Large intestine (tissue), 3 donors: ENCODE results near the gene IQCE. TPM values are rescaled to one million over a fixed set of nuclear protein-coding genes. Genes with fewer than 3 reads are reported as not detected.

Experiments
- DNase-seq, 2 donors: peaks; one replicate each; pipeline versions ENCODE4 v3.0.0 to v3.0.0-alpha.2; 2013
- H3K27ac ChIP-seq: one replicate; pipeline ENCODE4 v1.5.1; 2013; ENCODE audit warnings: low read length
- H3K27me3 ChIP-seq: 2 replicates; pipeline ENCODE4 v1.6.1; 2013; ENCODE audit warnings: low read length; ENCODE audit not compliant: control insufficient read depth, insufficient read depth
- H3K36me3 ChIP-seq: 2 replicates; pipeline ENCODE4 v1.6.1; 2013; ENCODE audit warnings: low read length; ENCODE audit not compliant: control insufficient read depth, insufficient read depth
- H3K4me1 ChIP-seq: one replicate; pipeline ENCODE4 v1.6.1; 2013; ENCODE audit warnings: low read length; ENCODE audit not compliant: control insufficient read depth, insufficient read depth
- H3K4me3 ChIP-seq: one replicate; pipeline ENCODE4 v1.5.1; 2013; ENCODE audit warnings: low read length
- H3K9me3 ChIP-seq: one replicate; pipeline ENCODE4 v1.6.1; 2013; ENCODE audit warnings: mild to moderate bottlenecking, low read depth, low read length, moderate library complexity; ENCODE audit not compliant: control insufficient read depth
- WGBS: methylation state at CpG from one replicate; pipeline ENCODE4 v1.1.5; 2013; ENCODE audit warnings: low lambda C conversion rate; ENCODE audit not compliant: insufficient coverage; 5-methylcytosine and 5-hydroxymethylcytosine counted together
- polyA plus RNA-seq: library from polyadenylated mRNA; unstranded; fragments of 120-200 nt; gene quantifications from one replicate; pipeline ENCODE4 v1.2.1, GENCODE V29; 2013

The IQCE gene
- polyA plus RNA-seq, 1 donor = 15.3 TPM

DNA sequence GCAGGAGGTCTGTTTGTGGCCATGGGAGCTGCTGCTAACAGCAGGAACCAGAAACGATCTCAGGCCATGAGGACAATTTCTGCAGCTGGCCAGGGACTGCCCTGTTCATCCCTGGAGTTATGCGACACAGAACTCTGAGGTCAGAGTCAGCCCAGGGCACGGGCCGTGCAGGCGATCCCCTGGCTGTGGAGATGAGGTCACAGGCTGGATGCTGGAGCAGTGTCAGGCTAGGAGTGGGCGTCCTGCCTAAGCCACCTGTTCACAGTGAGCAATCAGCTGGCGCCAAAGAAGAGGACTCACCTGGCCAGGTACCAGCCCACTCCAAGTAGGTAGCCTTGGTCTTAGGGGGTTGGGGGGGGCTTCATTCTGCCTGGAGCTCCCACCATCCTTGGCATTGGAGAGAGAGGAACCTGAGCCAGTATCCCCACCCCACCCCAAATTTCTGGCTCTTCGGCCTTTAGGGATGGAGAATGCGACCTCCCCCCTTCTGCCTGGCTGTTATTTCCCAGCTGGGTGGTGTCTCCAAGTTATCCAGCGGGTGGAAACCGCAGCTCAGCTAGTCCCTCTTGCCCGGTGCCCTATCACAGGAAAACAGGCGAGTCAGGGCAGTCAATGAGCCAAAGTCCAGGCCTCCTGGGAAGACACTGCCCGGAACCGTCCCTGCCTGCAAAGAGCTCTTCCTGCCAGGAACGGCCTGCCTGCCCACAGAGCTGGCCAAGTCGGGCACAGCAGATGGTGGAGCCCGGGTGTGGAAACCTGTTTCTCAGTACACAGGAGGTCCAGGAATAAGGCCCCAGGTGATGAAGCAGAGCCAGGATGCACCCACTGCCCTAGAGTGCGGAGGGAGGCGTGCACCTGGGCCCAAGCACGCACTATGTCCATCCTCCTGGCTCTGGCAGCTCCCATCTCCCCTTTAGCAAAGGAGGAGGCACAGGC lies 71.2 kb downstream of the IQCE start:
- Histone ChIP-seq H3K4me3 (no peak overlapping the region), H3K36me3 (peaks cover 9% of the 10 kb centered on the region), H3K27ac (peak overlapping the region; percentile 88), H3K9me3 (no peaks in the 10 kb centered on the region), H3K27me3 (no peaks in the 10 kb centered on the region), H3K4me1 (peaks cover 52% of the 10 kb centered on the region)
- no CpG with 5 or more reads among the region's 21 CpGs for WGBS
- DNase-seq = peak in 1 of 2 donors; percentile 88

DNA sequence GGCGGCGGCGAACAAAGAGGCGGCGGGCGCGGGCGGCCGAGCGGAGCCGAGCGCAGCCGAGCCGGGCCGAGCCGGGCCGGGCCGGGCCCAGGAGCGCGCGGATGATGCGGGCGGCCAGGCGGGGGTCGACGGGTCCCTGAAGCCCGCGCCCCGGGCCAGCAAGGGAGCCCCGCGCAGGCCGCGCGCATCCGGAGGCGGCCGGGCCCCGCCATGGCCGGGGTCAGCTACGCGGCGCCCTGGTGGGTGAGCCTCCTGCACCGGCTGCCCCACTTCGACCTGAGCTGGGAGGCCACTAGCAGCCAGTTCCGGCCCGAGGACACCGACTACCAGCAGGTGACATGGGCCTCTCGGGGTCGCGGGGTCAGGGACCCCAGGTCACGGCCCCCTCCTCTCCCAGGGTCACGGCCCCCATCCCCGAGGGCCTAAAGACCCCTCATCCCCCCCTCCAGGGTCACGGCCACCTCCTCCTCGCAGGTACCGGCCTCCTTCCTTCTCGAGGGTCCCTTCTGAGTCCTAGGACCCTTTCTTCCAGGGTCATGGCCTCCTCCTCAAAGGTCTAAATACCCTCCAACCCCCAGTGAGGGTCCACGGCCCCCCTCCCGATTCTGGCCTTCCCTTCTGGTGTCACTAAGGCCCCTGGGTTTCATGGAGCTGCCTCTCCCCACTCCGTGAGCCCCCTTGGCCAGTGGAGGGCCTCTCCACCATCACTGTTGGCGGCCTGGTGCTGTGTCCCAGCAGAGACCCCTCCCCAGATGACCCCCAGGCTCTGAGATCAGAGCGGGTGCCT lies 73.4 kb downstream of the IQCE start, which contains the start of gene TTYH3:
Gene TTYH3, plus strand, starts transcription at position 41 of the 787 bp plus-strand sequence. Its CDS starts 170 bp downstream, at position 211.
- no CpG with 5 or more reads among the region's 62 CpGs for WGBS
- Histone ChIP-seq H3K4me3 (peak within 1 kb of the TSS; percentile 99), H3K36me3 (peaks cover 16% of the 10 kb centered on the region), H3K9me3 (no peaks in the 10 kb centered on the region), H3K27me3 (no peaks in the 10 kb centered on the region), H3K27ac (peak within 1 kb of the TSS; percentile 89), H3K4me1 (peaks cover 73% of the 10 kb centered on the region)
- DNase-seq = peak in 1 of 2 donors; percentile 54

DNA sequence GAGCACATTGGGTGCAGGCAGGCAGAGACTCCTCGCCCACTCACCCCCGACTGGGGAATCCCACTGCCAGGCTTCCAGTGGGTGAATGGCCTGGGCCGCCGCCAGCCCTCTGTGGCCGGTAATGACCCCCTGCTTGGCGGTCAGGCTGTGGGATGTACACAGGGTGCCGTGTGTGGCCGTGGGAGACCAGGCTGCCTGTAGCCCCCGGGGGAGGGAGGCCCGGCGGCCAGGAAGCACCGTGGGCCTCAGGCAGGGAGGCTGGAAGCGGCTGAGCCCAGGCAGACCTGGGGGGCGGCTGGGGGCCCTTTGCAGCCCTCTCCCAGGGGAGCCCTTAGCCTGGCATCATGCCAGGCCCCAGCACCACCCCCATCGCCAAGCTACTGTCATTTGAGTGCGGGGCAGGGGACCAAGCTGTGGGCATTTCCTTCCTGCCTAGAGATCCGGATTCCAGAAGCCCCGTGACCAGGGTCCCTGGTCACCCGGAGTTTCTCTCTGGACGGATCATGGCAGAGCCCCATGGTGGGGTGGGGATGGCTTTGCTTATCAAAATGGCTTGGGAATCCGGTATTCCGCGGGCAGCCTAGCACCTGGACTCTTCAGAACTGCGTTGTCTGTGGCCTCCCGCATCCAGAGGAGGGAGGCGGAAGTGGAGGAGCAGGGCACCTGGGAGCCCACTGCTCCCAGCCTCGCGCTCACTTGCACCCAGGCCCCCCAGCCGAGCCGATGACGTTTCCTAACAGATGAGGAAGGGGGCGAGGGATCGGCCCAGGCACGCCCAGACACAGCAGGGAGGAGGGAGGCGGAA lies 74.2 kb downstream of the IQCE start:
- H3K9me3 ChIP-seq = no peaks in the 10 kb centered on the region
- H3K4me1 ChIP-seq = peaks cover 74% of the 10 kb centered on the region
- H3K4me3 ChIP-seq = peak overlapping the region; percentile 99
- H3K27me3 ChIP-seq = no peaks in the 10 kb centered on the region
- H3K36me3 ChIP-seq = peaks cover 22% of the 10 kb centered on the region
- peak; percentile 71 to 87 for DNase-seq
- WGBS = no CpG with 5 or more reads among the region's 35 CpGs
- H3K27ac ChIP-seq = peak overlapping the region; percentile 89

DNA sequence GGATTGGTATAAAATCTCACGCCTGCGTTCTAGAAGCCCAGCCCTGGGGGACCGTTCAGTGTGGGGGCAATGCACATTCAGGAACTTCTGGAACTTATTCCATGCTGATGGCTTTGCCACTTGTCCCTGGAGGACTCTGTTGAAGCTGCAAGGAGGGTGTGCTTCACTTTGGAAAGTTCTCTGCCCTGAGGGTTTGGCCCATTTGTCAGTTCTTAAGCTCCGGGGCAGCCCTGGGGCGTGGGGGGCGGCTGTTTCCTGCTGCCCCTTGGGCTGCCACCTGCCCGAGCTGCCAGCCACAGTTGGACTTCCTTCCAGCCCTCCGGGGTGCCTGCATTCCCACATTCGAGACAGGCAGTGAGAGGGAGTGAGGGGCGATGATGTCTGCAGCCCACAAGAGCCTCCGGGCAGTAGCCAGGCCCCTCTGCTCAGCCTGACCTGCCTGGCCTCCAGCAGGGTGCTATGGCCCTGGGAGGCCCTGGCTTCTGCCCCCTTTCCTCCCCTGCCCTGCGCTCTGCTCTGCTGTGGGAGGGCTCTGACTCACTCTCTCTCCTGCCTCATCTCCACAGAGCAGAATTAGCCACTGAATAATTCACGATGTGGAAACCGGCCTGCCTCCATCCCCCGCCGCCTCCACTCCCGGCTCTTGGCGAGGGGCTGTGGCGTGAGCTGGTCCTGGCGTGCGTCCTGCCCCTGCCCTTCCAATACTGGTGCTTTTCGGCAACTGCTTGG lies 74.9 kb downstream of the IQCE start:
- H3K4me3 ChIP-seq = peak overlapping the region; percentile 99
- no peaks in the 10 kb centered on the region for H3K9me3 ChIP-seq
- peaks cover 24% of the 10 kb centered on the region for H3K36me3 ChIP-seq
- DNase-seq = peak in 1 of 2 donors; percentile 66
- H3K27me3 ChIP-seq = no peaks in the 10 kb centered on the region
- peaks cover 71% of the 10 kb centered on the region for H3K4me1 ChIP-seq
- WGBS = no CpG with 5 or more reads among the region's 22 CpGs
- H3K27ac ChIP-seq = peak overlapping the region; percentile 89

DNA sequence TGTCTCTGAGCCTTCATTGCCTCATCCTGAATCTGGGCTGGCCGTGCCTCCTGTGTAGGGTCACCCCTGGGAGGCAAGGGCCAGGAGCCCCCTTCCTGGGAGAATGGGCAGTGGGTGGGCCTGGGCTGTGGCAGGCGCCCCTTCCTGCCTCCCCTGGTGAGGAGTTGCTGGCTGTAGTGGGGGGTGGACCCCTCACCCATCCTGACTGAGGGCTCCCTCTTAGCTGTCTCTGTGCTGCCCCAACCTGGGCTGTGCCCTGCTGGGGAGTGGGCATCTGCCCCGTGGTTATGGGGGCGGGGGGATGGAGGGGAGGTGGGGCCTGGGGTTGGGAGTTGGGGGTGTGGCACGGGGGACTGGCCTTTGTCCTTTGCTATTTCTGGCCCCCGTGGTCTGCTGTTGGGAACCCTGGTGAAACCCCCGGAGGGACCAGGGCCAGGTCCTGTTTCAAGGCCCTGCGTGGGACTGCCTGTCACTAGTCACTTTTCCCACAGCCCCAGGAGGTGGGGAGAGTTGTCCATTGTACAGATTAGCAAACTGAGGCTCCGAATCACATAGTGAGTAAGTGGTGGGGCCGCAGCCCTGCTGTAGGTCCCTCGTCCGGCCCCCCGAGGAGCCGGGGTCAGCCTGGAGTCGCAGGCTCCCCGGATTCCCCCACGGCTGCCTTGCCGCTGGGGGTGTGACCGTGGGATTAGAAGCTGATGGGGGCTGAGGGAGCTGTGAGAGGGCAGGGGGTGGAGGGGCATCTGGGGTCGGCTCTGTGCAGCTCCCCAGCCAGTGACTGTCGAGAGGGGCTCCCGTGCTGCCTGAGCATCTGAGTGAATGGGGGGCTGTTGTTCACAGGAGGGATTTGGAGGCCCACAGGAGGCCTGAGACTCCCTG lies 75.7 kb downstream of the IQCE start:
- H3K4me1 ChIP-seq = peaks cover 64% of the 10 kb centered on the region
- H3K4me3 ChIP-seq = peak overlapping the region; percentile 99
- no CpG with 5 or more reads among the region's 22 CpGs for WGBS

DNA sequence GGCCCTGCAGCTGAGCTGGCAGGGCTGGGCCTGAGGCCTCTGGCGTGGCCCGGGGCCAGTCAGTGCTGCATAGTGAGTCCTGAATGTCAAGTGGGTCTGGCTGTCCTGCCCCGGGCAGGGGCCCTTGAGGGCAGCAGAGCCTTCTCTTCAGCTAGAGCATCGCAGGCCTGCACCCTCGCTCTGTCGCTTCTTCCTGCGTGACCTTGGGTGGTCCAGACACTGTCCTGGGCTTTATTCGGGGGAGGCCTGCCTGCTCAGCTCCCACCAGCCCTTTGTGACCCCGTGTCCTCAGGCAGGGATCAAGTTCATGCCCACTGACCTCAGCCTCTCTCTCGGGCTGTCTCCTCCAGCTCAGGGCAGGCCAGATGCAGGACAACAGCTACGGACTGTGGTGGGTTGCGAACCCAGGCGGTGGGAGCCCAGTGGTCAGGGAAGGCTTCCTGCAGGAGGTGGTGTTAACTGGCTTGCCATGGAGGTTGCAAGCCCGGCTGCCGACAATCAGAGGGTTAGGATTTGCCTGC lies 76.4 kb downstream of the IQCE start:
- no peak overlapping the region for H3K4me3 ChIP-seq
- H3K27me3 ChIP-seq = no peaks in the 10 kb centered on the region
- peaks cover 57% of the 10 kb centered on the region for H3K4me1 ChIP-seq
- peak overlapping the region; percentile 10 for H3K27ac ChIP-seq
- no peaks in the 10 kb centered on the region for H3K9me3 ChIP-seq
- H3K36me3 ChIP-seq = peaks cover 38% of the 10 kb centered on the region
- no peak for DNase-seq
- no CpG with 5 or more reads among the region's 15 CpGs for WGBS

More for the DNA sequence above, 75.7 kb downstream of the IQCE start:
- no peak for DNase-seq
- no peaks in the 10 kb centered on the region for H3K27me3 ChIP-seq
- H3K27ac ChIP-seq = peak overlapping the region; percentile 89
- H3K36me3 ChIP-seq = peaks cover 31% of the 10 kb centered on the region
- H3K9me3 ChIP-seq = no peaks in the 10 kb centered on the region

DNA sequence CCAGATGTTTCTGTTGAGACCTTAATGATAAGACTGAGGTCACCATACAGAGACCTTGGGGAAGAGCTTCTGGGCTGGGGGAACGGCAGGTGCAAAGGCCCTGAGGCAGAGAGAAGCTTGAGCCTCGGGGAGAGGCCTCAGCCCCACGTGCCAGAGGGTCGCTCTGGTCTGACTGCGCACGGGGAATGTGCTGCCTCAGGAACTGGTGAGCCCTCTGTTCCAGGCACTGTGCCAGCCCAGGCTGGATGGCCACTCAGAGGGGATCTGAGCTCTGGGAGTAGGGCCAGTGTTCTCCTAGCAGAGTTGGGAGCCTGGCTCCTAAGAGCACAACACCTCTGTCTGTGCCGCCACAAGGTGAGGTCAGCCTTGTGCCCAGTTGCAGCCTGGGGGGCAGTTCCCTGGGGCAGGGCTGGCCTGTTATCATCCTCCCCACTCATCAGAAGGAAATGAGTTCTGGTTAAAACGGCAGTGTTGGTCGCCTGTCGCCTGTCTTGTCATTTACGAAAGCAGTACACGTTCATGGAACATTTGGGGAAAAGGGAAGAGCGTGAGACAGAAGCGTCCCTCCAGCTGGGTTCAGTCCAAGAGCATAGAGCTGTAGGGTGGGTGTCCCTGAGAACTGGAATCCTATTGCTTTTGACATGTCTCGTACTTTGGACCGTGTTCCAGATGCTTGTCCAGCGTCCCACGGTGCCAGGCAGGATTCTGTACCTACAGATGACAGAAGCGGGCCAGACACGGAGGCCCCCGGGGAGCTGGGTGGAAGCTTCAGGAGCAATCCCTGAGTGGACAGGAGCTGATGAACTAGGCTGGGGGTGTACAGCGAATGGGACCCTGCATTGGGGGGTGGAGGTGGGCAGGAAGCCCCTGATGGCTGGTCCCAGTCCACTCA lies 77.3 kb downstream of the IQCE start:
- no peaks in the 10 kb centered on the region for H3K9me3 ChIP-seq
- peaks cover 43% of the 10 kb centered on the region for H3K36me3 ChIP-seq
- H3K4me3 ChIP-seq = no peak overlapping the region
- WGBS = no CpG with 5 or more reads among the region's 22 CpGs
- peaks cover 53% of the 10 kb centered on the region for H3K4me1 ChIP-seq
- no peaks in the 10 kb centered on the region for H3K27me3 ChIP-seq
- peak in 1 of 2 donors; percentile 69 for DNase-seq
- H3K27ac ChIP-seq = peak overlapping the region; percentile 44

DNA sequence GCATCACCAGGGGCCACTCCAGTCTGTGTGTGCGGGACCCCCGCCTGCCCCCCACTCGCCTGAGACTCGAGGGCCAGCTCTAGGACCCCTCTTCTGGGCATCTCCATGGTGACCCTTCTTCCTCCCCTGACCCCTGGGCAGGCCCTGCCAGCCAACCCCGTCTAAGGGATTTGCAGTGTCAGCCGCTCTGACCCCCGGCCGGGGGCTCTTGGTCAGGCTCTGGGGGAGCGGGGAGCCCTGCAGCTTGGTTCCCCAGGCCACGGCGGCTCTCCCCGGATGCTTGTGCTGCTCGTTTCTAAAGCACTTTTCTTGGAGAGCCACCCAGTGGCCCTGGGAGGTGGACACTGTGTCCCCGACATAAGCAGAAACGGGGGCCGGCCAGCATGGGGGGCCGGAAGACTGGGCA lies 78.3 kb downstream of the IQCE start:
- Histone ChIP-seq H3K27me3 (no peaks in the 10 kb centered on the region), H3K27ac (no peak overlapping the region), H3K36me3 (peaks cover 50% of the 10 kb centered on the region), H3K4me1 (peaks cover 57% of the 10 kb centered on the region), H3K4me3 (no peak overlapping the region), H3K9me3 (no peaks in the 10 kb centered on the region)
- no CpG with 5 or more reads among the region's 17 CpGs for WGBS
- no peak for DNase-seq
